ENCODE data around the gene CST8.

DNA sequence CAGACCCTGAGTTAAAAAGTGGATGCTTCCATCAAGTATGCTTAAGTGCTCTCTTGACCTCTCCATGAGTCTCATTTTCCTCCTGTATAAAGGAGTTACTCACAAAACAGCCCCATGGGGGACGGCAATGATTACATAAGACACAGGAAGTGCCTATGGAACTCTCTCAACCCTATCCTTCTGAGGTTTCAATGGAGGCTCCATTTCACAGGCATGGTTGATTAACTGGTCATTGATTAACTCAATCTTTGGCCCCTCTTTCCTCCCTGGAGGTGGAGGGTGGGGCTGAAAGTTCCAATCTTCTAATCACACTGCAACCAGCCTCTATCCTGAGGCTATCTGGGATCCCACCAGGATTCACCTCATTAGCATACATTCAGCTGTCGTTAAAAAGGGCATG, 29.3 kb downstream of the CST8 start:
- TF ChIP-seq, protein P1, sequence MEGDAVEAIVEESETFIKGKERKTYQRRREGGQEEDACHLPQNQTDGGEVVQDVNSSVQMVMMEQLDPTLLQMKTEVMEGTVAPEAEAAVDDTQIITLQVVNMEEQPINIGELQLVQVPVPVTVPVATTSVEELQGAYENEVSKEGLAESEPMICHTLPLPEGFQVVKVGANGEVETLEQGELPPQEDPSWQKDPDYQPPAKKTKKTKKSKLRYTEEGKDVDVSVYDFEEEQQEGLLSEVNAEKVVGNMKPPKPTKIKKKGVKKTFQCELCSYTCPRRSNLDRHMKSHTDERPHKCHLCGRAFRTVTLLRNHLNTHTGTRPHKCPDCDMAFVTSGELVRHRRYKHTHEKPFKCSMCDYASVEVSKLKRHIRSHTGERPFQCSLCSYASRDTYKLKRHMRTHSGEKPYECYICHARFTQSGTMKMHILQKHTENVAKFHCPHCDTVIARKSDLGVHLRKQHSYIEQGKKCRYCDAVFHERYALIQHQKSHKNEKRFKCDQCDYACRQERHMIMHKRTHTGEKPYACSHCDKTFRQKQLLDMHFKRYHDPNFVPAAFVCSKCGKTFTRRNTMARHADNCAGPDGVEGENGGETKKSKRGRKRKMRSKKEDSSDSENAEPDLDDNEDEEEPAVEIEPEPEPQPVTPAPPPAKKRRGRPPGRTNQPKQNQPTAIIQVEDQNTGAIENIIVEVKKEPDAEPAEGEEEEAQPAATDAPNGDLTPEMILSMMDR (IDR thresholded peaks at IDR 0.05 in 8 of 11, conservative IDR thresholded peaks at IDR 0.05 in 3 of 11): no peak
- no peak for TF ChIP-seq POLR2AphosphoS5 (IDR thresholded peaks at IDR 0.05)

Measured in spleen (tissue), 7 donors.